Measurements from ENCODE around the gene GPC6. TPM values are rescaled to one million over a fixed set of nuclear protein-coding genes. Genes with fewer than 3 reads are reported as not detected.

Gene GPC6
- total and polyA plus RNA-seq, 5 donors from 2014 or later: not detected

- ATAC-seq (ENCODE audit: low read depth in 2 of 2): no peak
Observed at GRCh38 chr13:93963266-93964145, 736.9 kb downstream of the GPC6 start.

GRCh38 chr13:93964146-93964512 is 737.5 kb downstream of the GPC6 start:
- Mint-ChIP-seq H3K27ac (no peak overlapping the region), H3K27me3 (no peaks in the 10 kb centered on the region)

More at GRCh38 chr13:93963266-93964145, 736.9 kb downstream of the GPC6 start:
- H3K4me3 ChIP-seq (ENCODE audit: low read depth, low read length): no peak overlapping the region
- Mint-ChIP-seq H3K27me3 (no peaks in the 10 kb centered on the region), H3K27ac (no peak overlapping the region), H3K36me3 (no peaks in the 10 kb centered on the region), H3K4me3 (no peak overlapping the region), H3K4me1 (no peaks in the 10 kb centered on the region), H3K9me3 (peaks cover 0 to 1% (median 0%) of the 10 kb centered on the region in 7 donors)
- no peaks in the 10 kb centered on the region for H3K36me3 ChIP-seq (ENCODE audit: control insufficient read depth, insufficient read depth, low read length)
- H3K27me3 ChIP-seq (ENCODE audit: control insufficient read depth, insufficient read depth, low read length): no peaks in the 10 kb centered on the region
- no peaks in the 10 kb centered on the region for H3K9me3 ChIP-seq (ENCODE audit: control insufficient read depth in 2 of 2, low read length in 2 of 2)
- no peaks in the 10 kb centered on the region for H3K4me1 ChIP-seq (ENCODE audit: control insufficient read depth, insufficient read depth, low read length, poor library complexity, severe bottlenecking)
- no peak for DNase-seq
- H3K27ac ChIP-seq (ENCODE audit: insufficient read depth, low read length, poor library complexity, severe bottlenecking): no peak overlapping the region

GRCh38 chr13:93965587-93965986 is 739.0 kb downstream of the GPC6 start:
- H3K4me3 Mint-ChIP-seq: no peak overlapping the region
- H3K27me3 Mint-ChIP-seq: no peaks in the 10 kb centered on the region
- no peaks in the 10 kb centered on the region for H3K36me3 Mint-ChIP-seq
- peaks cover 0 to 1% (median 0%) of the 10 kb centered on the region in 7 donors for H3K9me3 Mint-ChIP-seq
- no peak overlapping the region for H3K27ac ChIP-seq (ENCODE audit: insufficient read depth, low read length, poor library complexity, severe bottlenecking)
- no peak for DNase-seq
- no peak for ATAC-seq (ENCODE audit: low read depth in 2 of 2)
- no peak overlapping the region for H3K4me3 ChIP-seq (ENCODE audit: low read depth, low read length)
- no peaks in the 10 kb centered on the region for H3K9me3 ChIP-seq (ENCODE audit: control insufficient read depth in 2 of 2, low read length in 2 of 2)
- H3K36me3 ChIP-seq (ENCODE audit: control insufficient read depth, insufficient read depth, low read length): no peaks in the 10 kb centered on the region
- H3K4me1 Mint-ChIP-seq: no peaks in the 10 kb centered on the region
- no peaks in the 10 kb centered on the region for H3K27me3 ChIP-seq (ENCODE audit: control insufficient read depth, insufficient read depth, low read length)
- no peaks in the 10 kb centered on the region for H3K4me1 ChIP-seq (ENCODE audit: control insufficient read depth, insufficient read depth, low read length, poor library complexity, severe bottlenecking)
- H3K27ac Mint-ChIP-seq: no peak overlapping the region

More at GRCh38 chr13:93964146-93964512, 737.5 kb downstream of the GPC6 start:
- H3K4me3 ChIP-seq (ENCODE audit: low read depth, low read length): no peak overlapping the region
- H3K9me3 ChIP-seq (ENCODE audit: control insufficient read depth in 2 of 2, low read length in 2 of 2): no peaks in the 10 kb centered on the region
- no peaks in the 10 kb centered on the region for H3K36me3 Mint-ChIP-seq
- DNase-seq: no peak
- ATAC-seq (ENCODE audit: low read depth in 2 of 2): no peak
- H3K36me3 ChIP-seq (ENCODE audit: control insufficient read depth, insufficient read depth, low read length): no peaks in the 10 kb centered on the region
- H3K27me3 ChIP-seq (ENCODE audit: control insufficient read depth, insufficient read depth, low read length): no peaks in the 10 kb centered on the region
- H3K4me1 Mint-ChIP-seq: no peaks in the 10 kb centered on the region
- peaks cover 0 to 1% (median 0%) of the 10 kb centered on the region in 7 donors for H3K9me3 Mint-ChIP-seq
- H3K4me1 ChIP-seq (ENCODE audit: control insufficient read depth, insufficient read depth, low read length, poor library complexity, severe bottlenecking): no peaks in the 10 kb centered on the region
- no peak overlapping the region for H3K27ac ChIP-seq (ENCODE audit: insufficient read depth, low read length, poor library complexity, severe bottlenecking)
- no peak overlapping the region for H3K4me3 Mint-ChIP-seq

GRCh38 chr13:93966267-93966936 is 739.8 kb downstream of the GPC6 start:
- Mint-ChIP-seq H3K4me3 (no peak overlapping the region), H3K27me3 (no peaks in the 10 kb centered on the region), H3K27ac (no peak overlapping the region), H3K4me1 (no peaks in the 10 kb centered on the region), H3K36me3 (no peaks in the 10 kb centered on the region), H3K9me3 (peaks cover 0 to 1% (median 0%) of the 10 kb centered on the region in 7 donors)
- H3K4me3 ChIP-seq (ENCODE audit: low read depth, low read length): no peak overlapping the region
- H3K9me3 ChIP-seq (ENCODE audit: control insufficient read depth in 2 of 2, low read length in 2 of 2): no peaks in the 10 kb centered on the region
- no peaks in the 10 kb centered on the region for H3K36me3 ChIP-seq (ENCODE audit: control insufficient read depth, insufficient read depth, low read length)
- H3K4me1 ChIP-seq (ENCODE audit: control insufficient read depth, insufficient read depth, low read length, poor library complexity, severe bottlenecking): no peaks in the 10 kb centered on the region
- H3K27ac ChIP-seq (ENCODE audit: insufficient read depth, low read length, poor library complexity, severe bottlenecking): no peak overlapping the region
- ATAC-seq (ENCODE audit: low read depth in 2 of 2) (no peak), DNase-seq (no peak)
- H3K27me3 ChIP-seq (ENCODE audit: control insufficient read depth, insufficient read depth, low read length): no peaks in the 10 kb centered on the region

- Histone ChIP-seq H3K27ac (ENCODE audit: insufficient read depth, low read length, poor library complexity, severe bottlenecking) (no peak overlapping the region), H3K4me3 (ENCODE audit: low read depth, low read length) (no peak overlapping the region), H3K27me3 (ENCODE audit: control insufficient read depth, insufficient read depth, low read length) (no peaks in the 10 kb centered on the region), H3K36me3 (ENCODE audit: control insufficient read depth, insufficient read depth, low read length) (no peaks in the 10 kb centered on the region), H3K9me3 (ENCODE audit: control insufficient read depth in 2 of 2, low read length in 2 of 2) (no peaks in the 10 kb centered on the region), H3K4me1 (ENCODE audit: control insufficient read depth, insufficient read depth, low read length, poor library complexity, severe bottlenecking) (no peaks in the 10 kb centered on the region)
- H3K27ac Mint-ChIP-seq: no peak overlapping the region
- DNase-seq (no peak), ATAC-seq (ENCODE audit: low read depth in 2 of 2) (no peak)
- H3K36me3 Mint-ChIP-seq: no peaks in the 10 kb centered on the region
- no peak overlapping the region for H3K4me3 Mint-ChIP-seq
- H3K4me1 Mint-ChIP-seq: no peaks in the 10 kb centered on the region
- H3K27me3 Mint-ChIP-seq: no peaks in the 10 kb centered on the region
- H3K9me3 Mint-ChIP-seq: peaks cover 0 to 1% (median 0%) of the 10 kb centered on the region in 7 donors
Observed at GRCh38 chr13:93967286-93967685, 740.7 kb downstream of the GPC6 start.

GRCh38 chr13:93975242-93975641 is 748.6 kb downstream of the GPC6 start:
- DNase-seq (no peak), ATAC-seq (ENCODE audit: low read depth in 2 of 2) (no peak)
- H3K36me3 ChIP-seq (ENCODE audit: control insufficient read depth, insufficient read depth, low read length): no peaks in the 10 kb centered on the region
- no peaks in the 10 kb centered on the region for H3K27me3 ChIP-seq (ENCODE audit: control insufficient read depth, insufficient read depth, low read length)
- no peak overlapping the region for H3K4me3 ChIP-seq (ENCODE audit: low read depth, low read length)
- Mint-ChIP-seq H3K4me3 (no peak overlapping the region), H3K9me3 (no peaks in the 10 kb centered on the region), H3K4me1 (no peaks in the 10 kb centered on the region), H3K27ac (no peak overlapping the region), H3K27me3 (peaks cover 5% of the 10 kb centered on the region), H3K36me3 (no peaks in the 10 kb centered on the region)
- H3K27ac ChIP-seq (ENCODE audit: insufficient read depth, low read length, poor library complexity, severe bottlenecking): no peak overlapping the region
- H3K9me3 ChIP-seq (ENCODE audit: control insufficient read depth in 2 of 2, low read length in 2 of 2): no peaks in the 10 kb centered on the region
- H3K4me1 ChIP-seq (ENCODE audit: control insufficient read depth, insufficient read depth, low read length, poor library complexity, severe bottlenecking): no peaks in the 10 kb centered on the region

GRCh38 chr13:93976528-93976927 is 749.9 kb downstream of the GPC6 start:
- ATAC-seq (ENCODE audit: low read depth in 2 of 2) (no peak), DNase-seq (no peak)
- H3K4me3 ChIP-seq (ENCODE audit: low read depth, low read length): no peak overlapping the region
- H3K27ac ChIP-seq (ENCODE audit: insufficient read depth, low read length, poor library complexity, severe bottlenecking): no peak overlapping the region
- Mint-ChIP-seq H3K27ac (no peak overlapping the region), H3K4me3 (no peak overlapping the region), H3K4me1 (no peaks in the 10 kb centered on the region), H3K36me3 (no peaks in the 10 kb centered on the region), H3K9me3 (no peaks in the 10 kb centered on the region), H3K27me3 (peaks cover 5% of the 10 kb centered on the region)
- H3K27me3 ChIP-seq (ENCODE audit: control insufficient read depth, insufficient read depth, low read length): no peaks in the 10 kb centered on the region
- H3K9me3 ChIP-seq (ENCODE audit: control insufficient read depth in 2 of 2, low read length in 2 of 2): no peaks in the 10 kb centered on the region
- no peaks in the 10 kb centered on the region for H3K4me1 ChIP-seq (ENCODE audit: control insufficient read depth, insufficient read depth, low read length, poor library complexity, severe bottlenecking)
- no peaks in the 10 kb centered on the region for H3K36me3 ChIP-seq (ENCODE audit: control insufficient read depth, insufficient read depth, low read length)

All from CD4-positive, CD25-positive, alpha-beta regulatory T cell (primary cell).